IPS-15b (cell line): ENCODE measurements around the gene TMEM63B.
"Not testable (repeated sequence)": the region's sequence is repeated elsewhere in the genome, so short reads cannot be mapped to it uniquely, and the experiment has no call there.

Source experiments
- H3K27me3 ChIP-seq: one replicate; pipeline ENCODE4 v1.6.1; 2013; ENCODE audit warnings: low read length; ENCODE audit not compliant: control insufficient read depth, insufficient read depth
- H3K36me3 ChIP-seq: one replicate; pipeline ENCODE4 v1.6.1; 2013; ENCODE audit warnings: low read length; ENCODE audit not compliant: control insufficient read depth, insufficient read depth
- H3K4me1 ChIP-seq: one replicate; pipeline ENCODE4 v1.6.1; 2013; ENCODE audit warnings: mild to moderate bottlenecking, low read length; ENCODE audit not compliant: control insufficient read depth, insufficient read depth
- H3K4me3 ChIP-seq: one replicate; pipeline ENCODE4 v1.5.1; 2013; ENCODE audit warnings: low read depth, low read length
- H3K9ac ChIP-seq: one replicate; pipeline ENCODE4 v1.6.1; 2013; ENCODE audit warnings: low read depth, mild to moderate bottlenecking, low read length
- H3K9me3 ChIP-seq: one replicate; pipeline ENCODE4 v1.6.1; 2013; ENCODE audit warnings: mild to moderate bottlenecking, low read length; ENCODE audit not compliant: control insufficient read depth, insufficient read depth

TMEM63B gene

GRCh38 chr6:44196351-44196750, 69.0 kb downstream of the TMEM63B start:
- H3K27me3 ChIP-seq = not testable (repeated sequence)

GRCh38 chr6:44198684-44199083, 71.3 kb downstream of the TMEM63B start:
- Histone ChIP-seq H3K4me1 (peaks cover 20% of the 10 kb centered on the region), H3K9ac (no peak overlapping the region), H3K36me3 (no peaks in the 10 kb centered on the region), H3K9me3 (no peaks in the 10 kb centered on the region), H3K27me3 (no peaks in the 10 kb centered on the region), H3K4me3 (no peak overlapping the region)

More at GRCh38 chr6:44196351-44196750, 69.0 kb downstream of the TMEM63B start:
- H3K4me3 ChIP-seq, H3K9me3 ChIP-seq, H3K36me3 ChIP-seq, H3K9ac ChIP-seq: not testable (repeated sequence)
- peaks cover 11% of the 10 kb centered on the region for H3K4me1 ChIP-seq

GRCh38 chr6:44199883-44200282, 72.5 kb downstream of the TMEM63B start:
- H3K4me1 ChIP-seq = peaks cover 20% of the 10 kb centered on the region
- H3K27me3 ChIP-seq = no peaks in the 10 kb centered on the region
- no peaks in the 10 kb centered on the region for H3K36me3 ChIP-seq
- H3K9ac ChIP-seq = no peak overlapping the region
- H3K4me3 ChIP-seq = no peak overlapping the region
- H3K9me3 ChIP-seq = no peaks in the 10 kb centered on the region

GRCh38 chr6:44201200-44201599, 73.8 kb downstream of the TMEM63B start:
- no peak overlapping the region for H3K9ac ChIP-seq
- no peaks in the 10 kb centered on the region for H3K36me3 ChIP-seq
- no peak overlapping the region for H3K4me3 ChIP-seq
- H3K9me3 ChIP-seq = no peaks in the 10 kb centered on the region
- H3K27me3 ChIP-seq = no peaks in the 10 kb centered on the region
- peaks cover 20% of the 10 kb centered on the region for H3K4me1 ChIP-seq

- H3K9ac ChIP-seq = peak overlapping the region; percentile 8
These were observed 74.4 kb downstream of the TMEM63B start for GRCh38 chr6:44201638-44202303.

GRCh38 chr6:44202332-44202971, 75.1 kb downstream of the TMEM63B start:
- Histone ChIP-seq H3K4me1 (peaks cover 26% of the 10 kb centered on the region), H3K9me3 (no peaks in the 10 kb centered on the region), H3K9ac (peak overlapping the region; percentile 8), H3K4me3 (peak overlapping the region; percentile 9), H3K27me3 (no peaks in the 10 kb centered on the region), H3K36me3 (no peaks in the 10 kb centered on the region)

More at GRCh38 chr6:44201638-44202303, 74.4 kb downstream of the TMEM63B start:
- Histone ChIP-seq H3K4me3 (no peak overlapping the region), H3K27me3 (no peaks in the 10 kb centered on the region), H3K4me1 (peaks cover 23% of the 10 kb centered on the region), H3K9me3 (no peaks in the 10 kb centered on the region), H3K36me3 (no peaks in the 10 kb centered on the region)

GRCh38 chr6:44202972-44203750, 75.8 kb downstream of the TMEM63B start:
- Histone ChIP-seq H3K4me1 (peaks cover 26% of the 10 kb centered on the region), H3K27me3 (no peaks in the 10 kb centered on the region), H3K9ac (peak overlapping the region; percentile 38), H3K36me3 (no peaks in the 10 kb centered on the region), H3K4me3 (peak overlapping the region; percentile 9), H3K9me3 (no peaks in the 10 kb centered on the region)

- H3K36me3 ChIP-seq = no peaks in the 10 kb centered on the region
- H3K4me1 ChIP-seq = peaks cover 26% of the 10 kb centered on the region
- no peak overlapping the region for H3K4me3 ChIP-seq
These were observed 76.6 kb downstream of the TMEM63B start for GRCh38 chr6:44203955-44204354.

More at GRCh38 chr6:44203955-44204354, 76.6 kb downstream of the TMEM63B start:
- Histone ChIP-seq H3K27me3 (no peaks in the 10 kb centered on the region), H3K9me3 (no peaks in the 10 kb centered on the region), H3K9ac (no peak overlapping the region)
